ENCODE measurements around the gene ZBTB49. TPM values are rescaled to one million over a fixed set of nuclear protein-coding genes. Genes with fewer than 3 reads are reported as not detected.

ZBTB49 gene
- polyA plus RNA-seq, 3 donors: 9.1 to 10.2 (median 10.0) TPM

DNA sequence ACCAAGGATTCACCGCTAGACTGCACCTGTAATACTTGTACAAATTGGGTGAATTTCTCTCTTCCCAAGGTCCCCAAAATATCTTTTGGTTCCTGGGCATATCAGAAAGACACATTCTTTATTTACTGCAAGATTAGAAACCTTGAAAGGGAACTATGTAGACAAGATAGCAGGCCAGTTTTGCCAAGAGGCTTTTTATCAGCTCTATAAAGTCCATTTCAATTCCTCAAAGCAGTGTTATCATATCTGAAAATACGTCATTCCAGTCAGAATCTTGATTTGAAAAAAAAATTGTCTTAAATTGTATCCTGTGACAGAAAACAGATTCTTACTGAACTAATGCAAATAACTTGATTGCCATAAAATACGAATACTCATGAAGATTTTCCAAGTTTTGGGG, 59.8 kb downstream of the ZBTB49 start:
- DNase-seq (ENCODE audit: low read depth in 3 of 3, low spot score in 2 of 3): no peak

DNA sequence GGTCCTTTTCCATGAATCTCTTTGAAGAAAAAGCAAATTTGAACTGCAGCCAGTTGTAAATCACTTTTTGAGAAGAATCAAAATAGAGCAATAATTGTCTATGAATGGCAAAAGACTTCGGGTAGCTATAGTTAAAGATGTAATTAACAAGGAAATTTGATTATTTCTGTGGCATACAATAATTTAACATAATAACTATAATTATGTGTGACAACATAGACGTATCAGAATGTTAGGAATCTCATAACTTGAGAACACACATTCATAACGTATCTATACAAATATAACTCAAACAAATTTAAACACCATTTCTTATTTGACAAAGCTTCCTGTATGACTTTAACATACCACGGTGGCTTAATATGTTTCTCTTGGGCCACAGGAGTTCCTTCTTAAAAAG, 60.9 kb downstream of the ZBTB49 start:
- DNase-seq (ENCODE audit: low read depth in 3 of 3, low spot score in 2 of 3): no peak

DNA sequence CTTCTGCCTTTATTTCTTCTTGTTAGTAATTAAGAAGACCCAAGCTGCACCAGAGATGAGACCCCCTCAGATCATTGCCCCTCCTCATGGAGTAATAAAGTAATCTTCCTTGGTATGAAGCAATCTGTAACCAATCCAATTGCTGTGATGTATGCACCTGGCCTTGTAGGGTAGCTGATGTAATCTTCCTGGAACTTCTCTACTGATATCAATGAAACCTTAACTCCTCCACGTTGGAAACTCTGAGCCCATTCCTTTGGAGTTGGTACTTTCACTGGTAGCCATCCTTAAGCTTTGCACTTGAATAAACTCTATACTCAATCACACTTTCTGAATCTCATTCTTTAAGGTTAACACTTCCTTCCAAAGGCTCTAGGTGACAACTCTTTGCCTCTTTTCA, 65.3 kb downstream of the ZBTB49 start:
- no peak for DNase-seq (ENCODE audit: low read depth in 3 of 3, low spot score in 2 of 3)

DNA sequence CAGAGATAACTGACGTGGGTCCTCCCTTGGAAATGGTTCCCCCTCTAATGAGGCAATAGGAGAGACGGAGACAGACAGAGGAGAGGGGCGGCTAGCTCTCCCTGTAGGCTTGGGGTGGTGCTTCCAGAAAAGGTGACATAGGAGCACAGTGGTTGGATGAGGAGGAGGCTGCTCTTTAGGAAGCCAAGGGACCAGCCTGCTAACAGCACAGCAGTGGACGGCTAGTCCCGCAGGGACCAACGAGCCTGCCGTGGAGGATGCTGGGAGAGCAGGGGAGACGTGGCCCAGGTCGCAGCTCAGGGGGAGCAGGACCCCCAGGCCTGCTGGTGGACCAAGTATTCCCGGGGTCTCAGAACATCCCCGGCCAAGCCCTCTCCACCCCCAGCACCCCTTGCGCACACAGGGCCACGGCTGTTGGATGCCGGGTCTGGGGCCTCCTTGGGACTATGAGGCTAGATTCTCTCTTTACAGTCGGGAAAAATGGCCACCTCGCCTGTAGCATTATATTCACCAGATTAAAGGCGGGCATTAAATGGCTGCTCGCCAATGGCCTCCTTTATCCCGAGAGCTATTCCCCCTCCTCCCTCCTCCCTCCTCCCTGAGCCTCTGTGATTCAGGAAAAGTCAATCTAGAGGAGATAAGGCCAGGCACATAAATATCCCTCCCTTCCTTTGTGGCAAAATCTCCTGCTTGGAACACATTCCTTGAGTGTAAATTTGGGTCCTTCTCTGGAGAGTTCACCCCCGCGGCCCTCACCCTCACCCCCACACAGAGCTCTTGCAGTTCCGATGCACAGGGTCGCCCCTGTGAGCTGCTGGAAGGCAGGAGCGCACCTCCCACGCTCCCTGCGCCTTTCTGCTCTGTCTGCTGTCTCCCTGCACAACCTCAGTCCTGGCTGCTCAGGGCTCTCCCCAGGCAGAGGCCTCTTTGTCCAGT, 66.3 kb downstream of the ZBTB49 start:
- no peak for DNase-seq (ENCODE audit: low read depth in 3 of 3, low spot score in 2 of 3)

DNA sequence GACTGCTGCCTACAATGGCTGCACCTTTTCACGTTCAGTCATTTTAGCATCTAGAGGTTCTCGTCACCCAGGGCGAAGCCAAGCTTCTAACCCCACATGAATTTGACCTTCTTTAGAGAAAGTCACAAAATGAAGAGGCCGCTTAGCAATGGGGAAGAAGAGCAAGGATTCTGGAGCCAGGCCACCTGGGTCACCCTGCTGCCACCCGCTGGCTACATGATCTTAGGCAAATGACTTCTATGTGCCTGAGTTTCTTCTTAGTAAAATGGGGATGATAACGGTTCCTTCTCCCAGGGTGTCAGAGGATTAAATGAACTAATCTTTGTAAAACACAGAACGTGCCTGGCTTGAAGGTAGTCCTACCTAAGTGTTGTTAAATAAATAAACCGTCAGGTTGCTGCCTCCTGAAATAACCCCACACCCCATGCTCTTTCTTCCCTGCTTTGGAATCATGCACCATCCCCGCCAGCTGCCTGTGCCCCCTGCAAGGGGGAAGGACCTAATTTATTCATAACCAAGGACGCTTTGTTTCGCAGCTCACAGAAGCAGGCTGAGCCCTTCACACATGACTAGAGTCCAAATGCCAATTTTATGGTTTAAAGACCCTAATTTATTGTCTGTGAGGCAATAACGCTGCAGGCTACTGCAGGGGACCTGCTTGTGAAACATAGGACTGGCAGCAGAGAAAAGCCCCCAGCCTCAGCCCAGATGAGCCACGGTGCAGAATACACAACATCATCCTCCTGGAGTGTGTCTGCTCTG, 68.2 kb downstream of the ZBTB49 start:
- DNase-seq (ENCODE audit: low read depth in 3 of 3, low spot score in 2 of 3): no peak

DNA sequence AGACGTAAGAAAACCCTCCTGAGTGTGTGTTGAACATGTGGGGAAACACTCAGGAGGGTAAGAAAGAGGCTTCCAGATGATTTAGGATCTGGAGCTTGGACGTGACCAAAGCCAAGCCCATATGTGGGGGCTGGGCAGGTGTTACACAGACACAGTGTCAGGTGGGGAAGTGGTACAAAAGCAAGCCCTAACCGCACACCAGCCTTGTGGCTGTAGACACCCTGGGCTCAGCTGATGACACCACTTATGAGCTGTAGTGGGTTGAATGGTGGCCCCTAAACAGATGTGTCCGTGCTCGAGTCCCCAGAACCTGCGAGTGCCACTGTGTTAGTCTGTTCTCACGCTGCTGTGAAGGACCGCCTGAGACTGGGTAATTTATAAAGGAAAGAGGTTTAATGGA, 71.8 kb downstream of the ZBTB49 start:
- DNase-seq (ENCODE audit: low read depth in 3 of 3, low spot score in 2 of 3): no peak

DNA sequence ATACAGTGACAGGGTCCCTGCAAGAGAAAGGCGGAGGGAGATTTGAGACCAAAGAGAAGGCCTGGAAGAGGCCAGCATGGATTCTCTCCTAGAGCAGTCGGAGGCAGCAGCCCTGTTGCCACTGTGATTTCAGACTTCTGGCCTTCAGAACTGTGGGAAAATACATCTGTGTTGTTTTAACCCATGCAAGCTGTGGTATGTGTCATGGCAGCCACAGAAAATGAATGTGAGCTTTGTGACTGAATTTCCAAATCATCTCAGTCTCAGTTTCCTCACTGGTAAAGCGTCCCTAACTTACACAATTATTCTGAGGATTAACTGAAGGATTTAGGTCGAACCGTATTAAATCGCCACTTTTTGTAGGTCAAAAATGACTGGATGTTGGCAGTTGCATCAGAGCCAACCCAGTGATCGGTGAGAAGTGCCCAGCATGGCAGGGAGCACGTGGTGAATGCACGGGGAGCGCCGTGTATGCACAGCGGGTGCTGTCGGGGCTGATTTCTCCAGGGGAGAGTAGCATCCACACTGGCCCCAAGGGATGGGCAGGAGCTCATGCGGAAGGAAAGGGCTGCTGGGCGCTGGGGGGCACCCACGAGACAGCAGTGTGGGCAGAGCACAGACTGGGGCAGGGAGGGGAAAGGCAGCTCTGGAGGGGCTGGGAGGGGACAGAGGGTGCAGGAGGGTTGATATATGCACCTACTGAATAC, 73.1 kb downstream of the ZBTB49 start:
- DNase-seq (ENCODE audit: low read depth in 3 of 3, low spot score in 2 of 3): no peak

DNA sequence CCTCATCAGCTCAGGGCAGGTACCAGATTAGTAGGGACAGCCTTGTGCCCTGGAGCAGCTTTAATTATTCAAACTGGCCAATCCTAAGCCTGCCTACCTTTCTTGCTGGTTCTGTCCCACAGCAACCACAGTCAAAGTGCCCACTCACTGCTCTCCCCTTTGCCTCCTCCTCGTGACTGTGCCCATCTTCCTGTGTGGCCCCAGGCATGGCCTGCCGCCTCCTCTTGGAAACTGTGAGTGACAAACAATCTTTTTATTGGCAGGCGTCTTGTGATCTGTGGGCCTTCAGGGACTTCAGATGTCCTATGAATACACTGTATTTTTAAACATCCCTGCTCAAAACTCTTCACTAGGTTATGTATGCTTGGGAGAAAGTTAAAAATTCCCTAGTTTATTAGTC, 74.0 kb downstream of the ZBTB49 start:
- DNase-seq (ENCODE audit: low read depth in 3 of 3, low spot score in 2 of 3): no peak

DNA sequence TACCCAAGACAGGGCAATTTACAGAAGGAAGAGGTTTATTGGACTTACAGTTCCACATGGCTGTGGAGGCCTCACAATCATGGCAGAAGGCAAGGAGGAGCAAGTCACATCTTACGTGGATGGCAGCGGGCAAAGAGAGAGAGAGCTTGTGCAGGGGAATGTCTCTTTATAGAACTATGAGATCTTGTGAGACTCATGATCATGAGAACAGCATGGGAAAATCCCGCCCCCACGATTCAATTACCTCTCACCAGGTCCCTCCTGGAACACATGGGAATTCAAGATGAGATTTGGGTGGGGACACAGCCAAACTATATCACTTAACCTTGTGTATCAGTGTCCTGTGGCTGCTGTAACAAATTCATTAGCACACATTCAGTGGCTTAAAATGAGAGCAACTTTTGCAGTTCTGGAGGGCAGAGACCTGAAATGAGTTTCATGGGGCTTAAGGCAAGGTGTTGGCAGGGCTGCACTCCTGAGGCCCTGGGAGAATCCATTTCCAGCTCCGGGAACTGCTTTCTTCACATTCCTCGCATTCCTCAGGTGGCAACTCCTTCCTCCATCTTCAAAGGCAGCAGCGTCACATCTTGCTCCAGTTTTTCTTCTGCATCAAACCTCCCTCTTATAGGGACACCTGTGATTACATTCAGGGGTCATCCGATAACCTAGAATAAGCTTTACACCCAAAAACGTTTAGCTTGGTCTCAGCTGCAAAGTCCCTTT, 74.6 kb downstream of the ZBTB49 start:
- DNase-seq (ENCODE audit: low read depth in 3 of 3, low spot score in 2 of 3): no peak

DNA sequence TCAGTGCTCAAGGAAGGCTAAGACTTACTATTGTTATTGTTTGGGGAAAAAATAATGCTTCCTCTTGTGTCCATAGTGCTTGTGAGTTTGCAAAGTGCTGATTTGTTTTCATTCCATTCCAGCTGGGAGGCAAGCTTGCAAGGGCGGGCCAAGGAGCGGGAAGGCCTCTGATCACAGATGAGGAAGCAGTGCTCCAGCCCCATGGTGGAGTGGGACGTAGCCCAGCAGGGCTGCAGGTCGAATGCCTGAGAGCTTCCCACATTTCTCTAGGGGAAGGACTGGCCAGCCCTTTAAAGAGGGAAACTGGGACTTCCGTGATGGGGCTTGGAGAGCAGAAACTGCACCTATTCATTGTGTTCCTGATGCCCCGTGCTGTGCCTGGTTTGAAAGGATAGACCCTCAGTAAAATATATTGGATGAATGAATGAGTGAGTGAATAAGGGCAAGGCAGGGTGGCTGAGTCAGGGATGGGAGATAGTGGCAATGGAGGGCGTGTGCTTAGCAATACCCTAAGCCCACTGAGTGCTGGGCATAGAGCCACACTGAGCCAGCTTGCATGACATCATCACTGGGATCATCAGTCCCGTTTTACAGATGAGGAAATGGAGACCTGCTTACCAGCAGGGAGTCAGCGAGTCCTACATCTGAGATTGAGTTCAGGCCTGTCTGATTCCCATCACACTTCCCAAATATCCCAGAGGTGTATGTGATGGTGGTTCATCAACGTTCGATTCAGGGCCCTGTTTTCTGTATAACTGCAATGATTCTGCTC, 78.9 kb downstream of the ZBTB49 start:
- no peak for DNase-seq (ENCODE audit: low read depth in 3 of 3, low spot score in 2 of 3)

Other genes starting within 250 kb of the ZBTB49 start
- gene OTOP1, start 63.3 kb upstream of the ZBTB49 start, polyA plus RNA-seq (ENCODE audit: insufficient read length in 3 of 3): under 1 TPM in 1 of 3 donors, not detected in 2; 0.10 TPM
- gene TMEM128, start 42.0 kb upstream of the ZBTB49 start, polyA plus RNA-seq (ENCODE audit: insufficient read length in 3 of 3): 10 to 100 TPM; 46.1 to 60.4 (median 47.4) TPM
- gene LYAR, start 97 bp upstream of the ZBTB49 start, polyA plus RNA-seq (ENCODE audit: insufficient read length in 3 of 3): 10 to 100 TPM; 18.8 to 19.3 (median 19.1) TPM
- 1 to 10 TPM; 4.0 to 5.1 (median 4.5) TPM for gene NSG1, start 96.9 kb downstream of the ZBTB49 start, polyA plus RNA-seq (ENCODE audit: insufficient read length in 3 of 3)

Data from right renal cortex interstitium (tissue), 3 donors.